ENCODE results near the gene ADIG.

The ADIG gene

DNA sequence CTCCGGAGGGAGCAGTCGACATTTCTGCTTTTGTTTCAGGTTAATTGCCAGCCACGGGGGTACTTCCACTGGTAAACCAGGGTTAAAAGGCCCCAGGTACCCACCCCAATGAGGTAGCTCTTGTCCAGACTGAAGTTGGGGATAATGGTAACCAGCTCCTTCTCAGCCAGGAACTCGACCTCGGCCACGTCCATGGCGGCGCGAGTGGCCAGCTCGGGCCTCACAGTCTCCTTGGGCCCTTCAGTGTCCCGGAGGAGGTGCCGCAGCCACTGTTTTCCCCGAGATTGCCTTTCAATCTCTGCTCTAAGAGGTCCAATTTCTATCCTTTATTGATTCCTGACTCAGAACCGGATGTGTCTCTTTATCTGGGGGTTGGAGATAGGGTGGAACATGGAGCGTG, 34.3 kb downstream of the ADIG start:
- no peak overlapping the region for H3K4me3 ChIP-seq (ENCODE audit: low read depth, low read length)
- DNase-seq (ENCODE audit: low read depth) = no peak
- TF ChIP-seq MYC (IDR thresholded peaks at IDR 0.05; ENCODE audit: low read depth, low read length) = no peak
- TF ChIP-seq, protein P1, sequence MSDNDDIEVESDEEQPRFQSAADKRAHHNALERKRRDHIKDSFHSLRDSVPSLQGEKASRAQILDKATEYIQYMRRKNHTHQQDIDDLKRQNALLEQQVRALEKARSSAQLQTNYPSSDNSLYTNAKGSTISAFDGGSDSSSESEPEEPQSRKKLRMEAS (IDR thresholded peaks at IDR 0.05; ENCODE audit: low read depth, low read length) = no peak
- no peak for TF ChIP-seq POLR2A (IDR thresholded peaks at IDR 0.05; ENCODE audit: extremely low read depth, insufficient read length)

DNA sequence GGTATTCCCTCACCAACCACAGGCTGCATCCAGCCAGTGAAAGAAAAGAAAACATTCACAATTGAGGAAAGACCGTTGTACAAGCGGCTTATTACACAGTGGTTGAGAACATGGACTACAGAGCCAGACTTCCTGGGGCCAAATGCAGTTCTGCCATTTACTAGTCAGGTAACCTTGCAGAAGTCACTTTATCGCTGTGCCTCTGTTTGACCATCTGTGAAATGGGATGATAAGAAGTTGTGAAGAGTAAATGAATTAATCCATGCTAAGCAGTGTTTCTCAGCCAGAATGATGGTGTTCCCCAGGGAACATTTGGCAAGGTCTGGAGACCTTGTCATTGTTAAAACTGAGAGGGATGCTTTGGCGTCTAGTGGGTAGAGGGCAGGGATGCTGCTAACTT, 35.5 kb downstream of the ADIG start:
- DNase-seq (ENCODE audit: low read depth) = no peak
- TF ChIP-seq, protein P2, sequence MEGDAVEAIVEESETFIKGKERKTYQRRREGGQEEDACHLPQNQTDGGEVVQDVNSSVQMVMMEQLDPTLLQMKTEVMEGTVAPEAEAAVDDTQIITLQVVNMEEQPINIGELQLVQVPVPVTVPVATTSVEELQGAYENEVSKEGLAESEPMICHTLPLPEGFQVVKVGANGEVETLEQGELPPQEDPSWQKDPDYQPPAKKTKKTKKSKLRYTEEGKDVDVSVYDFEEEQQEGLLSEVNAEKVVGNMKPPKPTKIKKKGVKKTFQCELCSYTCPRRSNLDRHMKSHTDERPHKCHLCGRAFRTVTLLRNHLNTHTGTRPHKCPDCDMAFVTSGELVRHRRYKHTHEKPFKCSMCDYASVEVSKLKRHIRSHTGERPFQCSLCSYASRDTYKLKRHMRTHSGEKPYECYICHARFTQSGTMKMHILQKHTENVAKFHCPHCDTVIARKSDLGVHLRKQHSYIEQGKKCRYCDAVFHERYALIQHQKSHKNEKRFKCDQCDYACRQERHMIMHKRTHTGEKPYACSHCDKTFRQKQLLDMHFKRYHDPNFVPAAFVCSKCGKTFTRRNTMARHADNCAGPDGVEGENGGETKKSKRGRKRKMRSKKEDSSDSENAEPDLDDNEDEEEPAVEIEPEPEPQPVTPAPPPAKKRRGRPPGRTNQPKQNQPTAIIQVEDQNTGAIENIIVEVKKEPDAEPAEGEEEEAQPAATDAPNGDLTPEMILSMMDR (IDR thresholded peaks at IDR 0.05; ENCODE audit: low read depth, low read length) = no peak
- TF ChIP-seq MYC (IDR thresholded peaks at IDR 0.05; ENCODE audit: low read depth, low read length) (no peak), POLR2A (IDR thresholded peaks at IDR 0.05; ENCODE audit: extremely low read depth, insufficient read length) (no peak)
- TF ChIP-seq, protein P1 (IDR thresholded peaks at IDR 0.05; ENCODE audit: low read depth, low read length) = no peak
- no peak overlapping the region for H3K4me3 ChIP-seq (ENCODE audit: low read depth, low read length)

DNA sequence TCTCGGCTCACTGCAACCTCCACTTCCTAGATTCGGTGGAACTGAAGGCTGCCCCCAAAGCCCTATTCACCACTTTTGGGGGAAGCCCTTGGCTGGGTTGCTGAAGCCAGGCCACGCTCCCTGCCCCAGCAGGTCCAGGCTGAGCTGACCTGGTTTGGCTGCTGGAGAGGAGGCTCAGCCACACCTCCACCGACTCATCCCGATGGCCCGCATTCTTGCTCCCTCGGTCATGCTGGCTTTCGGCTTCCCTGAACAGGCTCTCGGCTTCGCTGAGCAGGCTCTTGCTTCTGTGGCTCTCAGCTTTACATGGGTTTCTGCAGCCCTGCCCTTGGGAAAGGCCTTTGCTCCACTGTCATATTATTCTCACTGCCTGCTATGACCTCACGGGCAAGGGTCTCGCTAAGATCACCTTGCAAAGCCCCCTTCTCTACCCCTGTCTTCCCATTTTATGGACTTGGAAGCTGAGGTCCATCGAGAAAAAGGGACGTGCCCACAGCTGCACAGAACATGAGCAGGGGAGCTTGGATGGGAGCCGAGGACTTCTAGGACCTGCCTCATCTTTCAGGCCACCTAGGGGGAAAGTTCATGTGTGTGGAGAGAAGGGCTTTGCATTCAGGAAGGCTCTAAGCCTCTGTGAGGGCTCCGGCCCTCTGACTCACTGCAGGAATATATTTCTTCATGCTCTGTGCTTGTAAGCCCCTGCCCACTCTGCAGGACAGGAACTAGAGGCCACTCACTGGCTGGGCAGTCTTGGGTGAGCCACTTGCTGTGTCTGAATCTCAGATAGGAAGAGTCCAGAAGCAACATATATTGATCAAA, 36.2 kb downstream of the ADIG start:
- DNase-seq (ENCODE audit: low read depth) = no peak
- TF ChIP-seq, protein P1 (IDR thresholded peaks at IDR 0.05; ENCODE audit: low read depth, low read length) = no peak
- TF ChIP-seq POLR2A (IDR thresholded peaks at IDR 0.05; ENCODE audit: extremely low read depth, insufficient read length) (no peak), MYC (IDR thresholded peaks at IDR 0.05; ENCODE audit: low read depth, low read length) (no peak)
- TF ChIP-seq, protein P2 (IDR thresholded peaks at IDR 0.05; ENCODE audit: low read depth, low read length) = no peak

DNA sequence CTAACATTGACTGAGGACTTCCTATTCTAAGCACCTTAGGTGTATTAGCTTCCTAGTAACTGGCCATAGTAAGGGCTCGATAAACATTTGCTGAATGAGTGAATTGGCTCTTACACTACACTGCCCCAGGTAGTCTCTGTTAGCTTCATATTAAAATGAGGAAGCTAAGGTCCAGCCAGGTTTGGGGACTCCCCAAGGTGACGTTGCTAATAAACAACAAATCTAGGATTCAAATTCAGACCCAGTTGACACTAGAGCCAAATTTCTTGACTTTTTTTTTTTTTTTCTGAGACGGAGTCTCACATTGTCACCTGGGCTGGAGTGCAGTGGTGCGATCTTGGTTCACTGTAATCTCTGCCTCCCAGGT, 36.8 kb downstream of the ADIG start:
- TF ChIP-seq POLR2A (IDR thresholded peaks at IDR 0.05; ENCODE audit: extremely low read depth, insufficient read length) = no peak
- no peak for TF ChIP-seq MYC (IDR thresholded peaks at IDR 0.05; ENCODE audit: low read depth, low read length)
- TF ChIP-seq, protein P2 (IDR thresholded peaks at IDR 0.05; ENCODE audit: low read depth, low read length) = no peak
- no peak overlapping the region for H3K4me3 ChIP-seq (ENCODE audit: low read depth, low read length)
- DNase-seq (ENCODE audit: low read depth) = no peak

More for the DNA sequence above, 36.2 kb downstream of the ADIG start:
- H3K4me3 ChIP-seq (ENCODE audit: low read depth, low read length) = no peak overlapping the region

DNA sequence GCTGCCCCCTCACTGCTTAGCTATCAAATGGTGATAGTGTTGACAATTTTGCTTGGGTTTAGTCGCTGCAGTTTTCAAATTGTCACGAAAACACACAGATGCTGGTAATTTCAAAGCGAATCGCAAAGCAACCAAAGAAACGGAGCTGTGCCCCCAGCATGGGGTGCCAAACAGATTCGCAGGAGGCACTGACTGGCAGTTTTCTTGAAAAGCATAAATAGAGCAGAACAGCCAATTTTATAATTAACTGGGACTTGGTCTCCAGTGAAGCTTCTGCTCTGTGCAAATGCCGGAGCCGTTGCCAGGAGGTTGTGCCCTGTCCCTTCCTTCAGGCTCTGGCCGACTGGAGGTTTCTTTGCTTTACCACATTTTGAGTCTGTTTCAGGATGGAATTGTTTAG, 39.4 kb downstream of the ADIG start:
- DNase-seq (ENCODE audit: low read depth) = no peak
- no peak for TF ChIP-seq MYC (IDR thresholded peaks at IDR 0.05; ENCODE audit: low read depth, low read length)
- TF ChIP-seq POLR2A (IDR thresholded peaks at IDR 0.05; ENCODE audit: extremely low read depth, insufficient read length) = no peak
- no peak overlapping the region for H3K4me3 ChIP-seq (ENCODE audit: low read depth, low read length)

DNA sequence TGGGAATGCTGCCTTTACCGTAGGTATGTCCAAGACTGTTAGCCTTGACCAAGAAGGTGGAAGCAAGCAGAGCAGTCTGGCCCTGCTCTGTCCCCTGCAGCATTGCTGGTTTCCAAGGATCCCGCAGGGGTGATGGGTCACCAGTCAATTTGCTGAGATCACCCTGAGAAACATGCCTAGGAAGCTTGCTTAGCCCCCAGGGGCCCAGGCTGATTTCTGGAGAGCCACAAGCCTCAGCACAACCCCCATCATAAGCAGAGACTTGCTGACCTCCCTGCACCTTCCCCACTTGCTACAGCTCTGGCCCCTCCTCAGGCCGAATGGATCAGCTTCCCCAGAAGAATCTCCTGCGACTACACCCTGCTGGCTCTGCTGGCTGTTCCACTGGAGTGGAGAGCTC, 42.1 kb downstream of the ADIG start:
- no peak for DNase-seq (ENCODE audit: low read depth)
- TF ChIP-seq, protein P1 (IDR thresholded peaks at IDR 0.05; ENCODE audit: low read depth, low read length) = no peak
- TF ChIP-seq POLR2A (IDR thresholded peaks at IDR 0.05; ENCODE audit: extremely low read depth, insufficient read length) (no peak), MYC (IDR thresholded peaks at IDR 0.05; ENCODE audit: low read depth, low read length) (no peak)
- TF ChIP-seq, protein P2 (IDR thresholded peaks at IDR 0.05; ENCODE audit: low read depth, low read length) = no peak
- H3K4me3 ChIP-seq (ENCODE audit: low read depth, low read length) = no peak overlapping the region

DNA sequence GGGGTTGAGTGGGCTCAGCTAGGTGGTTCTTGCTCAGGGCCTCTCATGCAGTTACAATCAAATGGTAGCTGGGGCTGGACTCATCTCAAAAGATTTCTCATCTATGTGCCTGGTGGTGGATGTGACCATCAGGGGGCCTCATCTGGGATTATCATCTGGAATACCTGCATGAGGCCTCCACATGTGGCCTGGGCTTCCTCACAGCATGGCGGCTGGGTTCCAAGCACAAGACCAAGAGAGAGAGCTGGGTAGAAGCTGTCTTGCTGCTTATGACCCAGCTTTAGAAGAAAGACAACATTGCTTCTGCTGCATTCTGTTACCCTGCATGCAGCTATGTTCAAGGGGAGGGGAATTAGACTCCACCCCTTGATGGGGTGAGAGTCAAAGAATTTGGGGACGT, 43.1 kb downstream of the ADIG start:
- H3K4me3 ChIP-seq (ENCODE audit: low read depth, low read length) = no peak overlapping the region
- DNase-seq (ENCODE audit: low read depth) = no peak
- no peak for TF ChIP-seq MYC (IDR thresholded peaks at IDR 0.05; ENCODE audit: low read depth, low read length)
- no peak for TF ChIP-seq POLR2A (IDR thresholded peaks at IDR 0.05; ENCODE audit: extremely low read depth, insufficient read length)
- TF ChIP-seq, protein P2 (IDR thresholded peaks at IDR 0.05; ENCODE audit: low read depth, low read length) = no peak

All from NB4 (cell line).